GM19372 (cell line): Measurements from ENCODE around the gene RFC1.

Experiments
- ATAC-seq: cut with Tn5 transposase; IDR thresholded peaks from one replicate; pipeline ENCODE4 v1.9.1; 2021; ENCODE audit warnings: mild to moderate bottlenecking, low read depth, moderate library complexity; ENCODE audit not compliant: unreplicated experiment

Gene RFC1

DNA sequence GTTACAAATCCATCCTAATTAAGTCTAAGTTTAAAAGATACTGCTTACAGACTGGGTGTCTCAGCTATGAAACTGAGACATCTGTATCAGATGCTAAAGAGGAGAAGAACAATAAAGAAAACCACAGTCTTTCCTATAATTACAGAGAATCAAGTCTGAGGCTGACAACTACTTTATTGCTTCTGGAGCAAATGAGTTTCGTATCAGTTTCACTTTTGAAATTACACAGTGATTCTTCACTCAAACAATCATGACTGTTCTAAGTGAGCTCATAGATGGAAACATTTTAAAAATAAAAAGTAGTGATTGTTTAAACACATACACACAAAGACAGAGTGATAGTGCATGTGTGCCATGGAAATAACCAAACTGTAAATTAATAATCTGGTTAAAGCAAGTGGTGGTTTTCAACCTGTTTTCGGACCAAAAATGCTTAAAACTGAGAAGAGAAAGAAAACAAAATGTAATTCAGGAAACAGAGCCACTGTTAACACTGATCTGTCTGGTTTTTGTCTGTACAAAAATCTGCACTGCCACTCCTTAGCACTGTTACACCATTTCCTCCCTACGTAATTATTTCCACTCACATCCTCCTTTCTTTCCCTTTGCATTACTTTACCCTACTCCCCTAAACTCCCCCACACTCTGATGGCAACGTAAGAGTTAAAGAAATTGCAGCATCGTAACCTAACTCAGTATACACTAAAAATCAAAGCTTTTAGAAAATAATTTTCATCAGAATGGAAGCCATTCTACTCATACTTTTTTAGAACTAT is 12.5 kb downstream of the RFC1 start:
- ATAC-seq: peak; percentile 80

DNA sequence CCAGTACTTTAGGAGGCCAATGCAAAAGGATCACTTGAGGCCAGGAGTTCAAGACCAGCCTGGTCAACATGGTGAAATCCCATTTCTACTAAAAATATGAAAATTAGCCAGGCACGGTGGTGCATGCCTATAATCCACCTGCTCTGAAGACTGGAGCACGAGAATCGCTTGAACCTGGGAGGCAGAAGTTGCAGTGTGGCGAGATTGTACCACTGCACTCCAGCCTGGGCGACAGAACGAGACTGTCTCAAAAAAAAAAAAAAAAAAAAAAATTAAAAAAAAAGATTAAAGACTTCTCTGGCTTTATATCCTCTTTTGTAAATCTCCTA is 13.0 kb downstream of the RFC1 start:
- ATAC-seq: peak; percentile 3

DNA sequence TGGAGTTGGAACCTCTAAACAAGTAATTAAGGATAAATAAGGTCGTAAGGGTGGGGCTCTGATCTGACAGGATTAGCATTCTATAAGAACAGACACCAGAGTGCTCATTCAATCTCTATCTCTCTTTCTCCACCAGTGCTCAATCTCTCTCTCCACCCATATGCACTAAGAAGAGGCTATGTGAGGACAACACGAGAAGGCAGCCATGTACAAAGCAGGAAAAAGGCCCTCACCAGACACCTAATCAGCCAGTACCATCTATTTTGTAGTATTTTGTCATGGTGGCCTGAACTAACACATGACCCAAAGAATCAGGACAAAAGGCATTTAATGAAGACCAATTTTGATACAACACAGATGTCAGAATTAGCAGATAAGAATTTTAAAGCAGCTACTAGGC is 16.8 kb downstream of the RFC1 start:
- no peak for ATAC-seq

DNA sequence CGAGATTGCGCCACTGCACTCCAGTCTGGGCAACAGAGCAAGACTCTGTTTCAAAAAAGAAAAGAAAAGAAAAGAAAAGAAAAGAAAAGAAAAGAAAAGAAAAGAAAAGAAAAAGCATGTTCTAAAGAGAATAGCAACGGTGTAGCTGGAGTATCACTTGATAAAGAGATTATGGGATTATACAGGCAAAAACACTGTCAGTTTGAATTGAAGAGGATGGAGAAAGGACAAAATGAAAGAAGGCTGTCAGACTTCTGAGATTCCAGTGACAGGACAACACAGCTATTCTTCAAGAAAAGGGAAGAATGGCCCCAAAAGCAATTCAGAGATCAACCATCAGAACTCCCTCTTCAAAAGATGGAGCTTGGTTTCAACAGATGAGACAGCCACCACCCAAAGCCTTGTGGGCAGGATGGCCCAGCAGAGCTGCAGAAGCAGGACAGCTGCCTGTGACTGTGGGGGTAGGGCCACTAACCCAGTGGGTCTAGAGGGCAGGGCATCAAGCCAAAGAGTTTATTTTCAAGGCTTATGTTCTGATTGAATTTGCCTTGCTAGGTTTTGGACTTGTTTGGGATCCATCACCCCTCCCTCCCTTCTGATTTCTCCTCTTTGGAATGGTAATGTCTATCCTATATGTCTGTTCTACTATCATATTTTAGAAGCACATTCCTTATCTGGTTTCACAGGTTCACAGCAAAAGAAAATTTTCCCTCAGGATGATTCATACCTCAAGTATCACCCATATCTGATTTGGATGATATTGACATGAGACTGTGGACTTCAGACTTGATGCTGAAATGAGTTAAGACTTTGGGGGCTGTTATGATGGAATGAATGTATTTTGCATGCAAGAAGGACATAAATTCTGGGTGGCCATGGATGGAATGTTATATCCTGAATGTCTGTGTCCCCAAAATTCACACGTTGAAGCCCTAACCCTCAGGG is 17.5 kb downstream of the RFC1 start:
- no peak for ATAC-seq

DNA sequence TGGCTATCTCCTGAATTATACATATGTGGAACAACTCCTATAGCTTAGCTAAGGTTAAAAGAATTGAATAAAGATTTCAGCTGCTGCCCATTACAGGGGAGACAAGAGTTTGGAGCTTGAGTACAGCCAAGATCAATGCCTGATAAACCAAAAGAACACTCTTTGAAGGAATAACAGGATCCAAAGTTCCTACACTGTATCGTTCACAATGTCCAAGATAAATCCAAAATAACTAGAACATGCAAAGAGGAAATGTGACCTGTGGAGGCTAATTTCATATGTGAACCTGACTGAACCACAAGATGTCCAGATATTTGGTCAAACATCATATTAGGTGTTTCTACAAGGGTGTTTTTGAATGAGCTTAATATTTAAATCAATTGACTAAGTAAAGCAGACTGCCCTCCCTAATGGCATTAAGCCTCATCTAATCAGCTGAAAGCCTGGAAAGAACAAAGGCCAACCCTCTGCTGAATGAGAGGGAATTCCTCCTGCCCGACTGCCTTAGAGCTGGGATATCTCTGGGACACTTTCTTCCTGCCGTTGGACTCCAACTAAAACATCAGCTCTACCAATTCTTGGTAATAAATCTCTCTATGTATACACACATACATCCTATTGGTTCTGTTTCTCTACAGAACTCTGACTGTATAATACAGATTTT is 19.2 kb downstream of the RFC1 start:
- ATAC-seq: no peak

DNA sequence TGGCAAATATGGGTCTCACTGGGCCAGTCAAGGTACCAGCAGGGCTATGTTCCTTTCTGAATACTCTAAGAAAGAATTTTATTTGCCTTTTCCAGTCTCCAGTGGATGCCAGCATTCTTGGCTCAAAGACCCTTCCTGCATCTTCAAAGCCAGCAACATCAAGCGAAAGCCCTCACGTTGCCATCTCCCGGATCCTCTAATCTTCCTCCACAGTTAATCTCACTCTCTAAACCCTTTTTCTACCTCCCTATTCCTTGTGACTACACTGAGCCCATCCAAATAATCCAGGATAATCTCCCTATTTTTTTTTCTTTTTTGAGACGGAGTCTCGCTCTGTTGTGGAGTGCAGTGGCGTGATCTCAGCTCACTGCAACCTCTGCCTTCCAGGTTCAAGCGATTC is 23.4 kb downstream of the RFC1 start:
- no peak for ATAC-seq

DNA sequence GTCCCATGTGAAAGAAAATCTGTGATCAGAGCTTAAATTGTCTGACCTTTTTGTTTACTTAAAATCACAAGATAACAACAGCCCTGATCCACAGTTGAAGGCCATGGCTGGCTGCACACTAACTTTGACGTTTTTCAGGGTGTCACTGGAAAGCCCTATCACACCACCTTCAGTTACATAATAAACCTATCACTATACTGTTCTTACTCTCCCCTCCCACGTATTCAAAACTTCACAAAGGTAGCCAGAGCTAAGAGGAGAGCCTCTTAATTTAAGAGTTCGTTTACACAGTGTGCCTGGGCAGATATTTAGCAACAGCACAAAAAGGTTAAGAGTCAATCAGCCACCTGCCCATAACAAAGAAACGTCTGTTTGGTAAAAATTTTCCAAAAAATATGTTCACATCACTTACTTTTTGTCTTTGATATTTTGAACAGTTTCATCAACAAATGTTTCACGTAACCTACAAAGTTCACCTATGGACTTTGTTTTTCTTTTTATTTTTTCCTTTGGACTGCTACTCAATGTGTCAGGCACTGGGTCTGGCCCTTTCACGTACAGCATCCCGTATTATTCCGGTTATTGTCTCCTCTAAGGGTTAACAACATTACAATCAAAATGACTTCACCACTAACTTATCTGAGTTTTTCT is 25.0 kb downstream of the RFC1 start:
- no peak for ATAC-seq

DNA sequence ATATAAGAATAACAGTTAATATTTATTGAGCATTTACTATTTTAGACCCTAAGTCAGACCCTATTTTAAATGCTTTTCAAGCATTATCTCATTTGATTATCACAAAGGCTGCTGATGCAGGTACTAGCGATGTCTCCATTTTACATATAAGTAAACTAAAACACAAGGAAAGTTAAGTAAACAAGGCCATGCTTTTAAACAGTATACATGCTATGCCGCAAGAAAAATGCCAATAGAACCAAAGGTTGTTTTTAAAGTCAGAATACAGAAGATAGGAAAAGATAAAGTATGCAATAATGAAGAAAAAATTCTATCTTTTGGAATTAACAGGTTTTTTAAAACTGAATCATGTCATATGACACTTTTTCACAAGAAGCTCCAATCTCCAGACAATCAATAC is 26.2 kb downstream of the RFC1 start:
- no peak for ATAC-seq

DNA sequence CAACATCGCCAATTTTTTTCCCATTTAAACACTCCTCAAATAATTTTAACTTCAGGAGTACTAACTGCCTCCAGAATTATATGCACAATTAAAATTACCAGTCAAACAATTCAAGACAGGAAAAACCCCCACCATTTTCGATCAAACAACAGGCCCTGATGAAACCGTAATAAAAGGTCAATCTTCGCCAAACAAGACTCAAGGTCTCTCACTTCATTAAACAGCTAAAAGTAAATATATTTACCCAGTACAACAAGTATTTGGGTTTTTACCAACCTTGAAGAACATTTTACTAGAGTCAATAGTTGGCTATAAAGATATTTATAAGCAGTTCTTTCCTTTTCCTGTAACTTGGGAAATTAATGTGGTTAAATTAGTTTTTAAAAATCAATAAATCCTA is 28.3 kb downstream of the RFC1 start:
- ATAC-seq: no peak

DNA sequence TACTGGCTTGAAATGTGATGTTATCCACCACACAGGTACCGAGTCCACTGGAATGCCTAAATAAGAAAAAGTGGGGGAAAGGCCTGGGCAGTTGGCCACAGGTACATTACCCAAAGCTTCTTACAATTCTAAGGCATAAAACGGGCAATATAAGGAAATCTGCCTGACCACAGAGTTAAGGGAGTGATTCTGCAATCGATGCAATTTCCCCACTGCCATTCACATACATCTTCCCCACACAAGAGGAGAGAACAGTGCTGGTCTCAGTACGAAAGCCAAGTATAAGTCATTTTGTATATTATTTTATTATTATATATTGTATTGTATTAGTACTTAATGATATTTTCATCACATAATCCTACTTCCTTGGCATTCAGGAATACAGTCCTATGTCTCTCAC is 30.6 kb downstream of the RFC1 start:
- ATAC-seq: no peak

DNA sequence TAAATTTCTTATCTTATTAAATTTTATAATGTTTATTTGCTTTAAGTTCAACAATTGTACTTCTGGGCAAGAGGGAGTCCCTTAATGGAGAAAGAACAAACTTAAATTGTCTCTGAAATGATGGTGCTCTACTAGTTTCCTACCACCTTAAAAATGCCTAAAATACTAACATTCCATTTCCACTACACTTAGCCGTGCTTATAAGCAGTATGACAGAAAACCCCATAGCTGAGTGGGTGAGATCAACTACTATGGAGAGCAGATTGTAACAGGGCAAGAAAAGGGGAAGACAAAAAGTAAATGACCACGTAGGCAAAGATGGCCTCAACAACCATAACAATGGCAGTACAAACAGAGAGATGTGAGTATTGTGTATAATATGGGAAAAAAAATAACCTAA is 35.0 kb downstream of the RFC1 start:
- ATAC-seq: no peak

DNA sequence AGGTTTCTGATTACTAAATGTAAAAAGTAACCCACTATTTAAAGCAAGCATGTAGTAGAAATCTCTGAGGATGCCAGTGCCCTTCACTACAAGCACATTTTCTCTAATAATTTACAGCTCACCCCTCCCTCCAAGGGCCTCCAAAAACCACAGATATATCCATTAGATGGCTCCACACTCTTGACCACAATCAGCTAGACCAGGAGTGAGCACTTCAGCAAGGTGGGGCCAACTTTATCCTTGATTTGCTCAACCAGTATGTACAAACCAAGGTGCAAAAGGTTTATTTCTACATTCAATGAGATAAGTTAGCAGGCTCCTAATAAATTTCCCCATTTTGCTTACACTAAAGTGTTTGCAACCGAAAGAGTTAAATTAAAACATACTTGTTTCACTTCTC is 35.8 kb downstream of the RFC1 start:
- no peak for ATAC-seq

DNA sequence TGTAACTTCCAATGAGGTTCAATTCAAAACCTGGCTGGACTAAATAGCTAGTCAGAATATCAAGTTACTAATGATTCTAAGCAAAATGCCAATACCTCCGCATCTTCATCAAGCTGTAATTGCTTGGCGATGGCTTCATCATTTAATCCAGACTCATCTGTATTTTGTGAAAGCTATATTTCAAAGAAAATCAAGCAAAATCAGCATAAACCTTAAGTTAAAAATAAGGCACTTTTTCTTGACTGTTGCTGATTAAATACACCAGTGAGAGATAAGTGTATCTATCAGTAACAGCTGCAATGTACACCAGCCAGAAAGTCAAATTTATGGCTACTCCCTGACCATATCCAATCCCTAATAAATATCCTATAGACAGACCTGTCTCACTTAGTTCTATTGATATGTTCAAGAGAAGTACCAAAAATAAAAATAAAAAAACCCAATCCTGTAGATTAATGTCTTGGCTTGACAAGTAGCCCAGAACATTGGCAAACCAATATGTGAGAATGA is 39.6 kb downstream of the RFC1 start:
- ATAC-seq: no peak

DNA sequence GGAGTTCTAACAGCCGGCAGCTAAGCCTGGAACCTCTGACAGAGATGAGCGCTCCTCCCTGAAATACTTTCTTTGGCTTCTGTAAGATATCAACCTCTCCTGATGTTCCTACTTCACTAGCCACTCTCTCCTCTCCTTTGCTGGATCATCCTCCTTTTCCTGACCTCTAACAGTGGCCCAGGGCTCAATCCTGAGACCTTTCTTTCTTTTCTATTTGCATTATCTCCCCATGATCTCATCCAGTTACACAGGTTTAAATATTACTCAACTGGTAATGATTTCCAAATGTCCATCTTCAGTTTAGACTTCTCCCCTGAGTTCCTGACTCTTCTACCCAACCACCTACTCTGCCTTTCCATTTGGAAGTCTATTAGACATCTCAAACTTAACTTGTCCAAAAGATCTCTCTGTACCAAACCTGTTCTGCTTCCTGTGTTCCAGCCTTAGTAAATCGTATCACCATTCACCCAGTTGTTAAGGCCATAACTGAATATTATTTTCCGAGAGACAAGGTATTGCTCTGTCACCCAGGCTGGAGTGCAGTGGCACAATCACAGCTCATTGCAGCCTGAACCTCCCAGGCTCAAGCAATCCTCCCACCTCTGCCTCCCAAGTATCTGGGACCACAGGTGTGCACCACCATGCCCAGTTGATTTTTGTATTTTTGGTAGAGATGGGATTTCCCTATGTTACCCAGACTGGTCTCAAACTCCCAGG is 41.1 kb downstream of the RFC1 start:
- ATAC-seq: no peak

DNA sequence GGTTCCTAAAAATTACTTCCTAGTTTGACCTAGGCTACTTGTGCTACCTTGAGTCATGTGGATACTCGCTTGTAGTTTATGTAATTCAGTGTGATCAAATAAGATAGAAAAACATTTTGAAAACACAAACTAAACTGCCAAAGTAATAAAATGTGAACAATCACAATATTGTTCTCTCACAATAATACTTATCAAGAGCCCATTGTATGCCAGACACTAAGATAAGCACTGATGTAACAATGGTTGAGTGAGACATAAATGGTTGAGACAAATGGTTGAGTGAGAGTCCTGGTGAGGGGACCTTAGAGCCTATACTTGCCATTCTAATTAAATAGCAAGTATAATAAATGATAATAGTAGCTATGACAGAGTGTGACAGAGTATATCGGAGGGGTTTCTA is 41.7 kb downstream of the RFC1 start:
- ATAC-seq: no peak

DNA sequence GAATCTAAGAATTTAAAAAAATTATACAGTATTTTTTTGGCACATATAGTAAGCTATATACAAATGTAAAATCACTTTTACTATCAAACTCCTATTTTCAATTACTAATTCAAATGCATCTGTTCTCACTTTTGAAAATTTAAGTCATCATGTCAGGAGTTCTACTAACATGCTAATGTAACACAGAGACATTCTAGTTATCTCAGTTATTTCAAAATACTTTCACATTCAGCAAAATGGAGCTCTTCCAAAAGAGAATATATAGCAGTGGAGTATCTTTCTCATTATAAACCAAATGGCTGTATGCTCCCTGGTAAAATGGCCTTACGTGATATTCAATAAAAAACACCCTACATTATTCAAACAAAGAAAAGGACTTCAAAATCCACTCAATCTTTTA is 42.3 kb downstream of the RFC1 start:
- no peak for ATAC-seq

DNA sequence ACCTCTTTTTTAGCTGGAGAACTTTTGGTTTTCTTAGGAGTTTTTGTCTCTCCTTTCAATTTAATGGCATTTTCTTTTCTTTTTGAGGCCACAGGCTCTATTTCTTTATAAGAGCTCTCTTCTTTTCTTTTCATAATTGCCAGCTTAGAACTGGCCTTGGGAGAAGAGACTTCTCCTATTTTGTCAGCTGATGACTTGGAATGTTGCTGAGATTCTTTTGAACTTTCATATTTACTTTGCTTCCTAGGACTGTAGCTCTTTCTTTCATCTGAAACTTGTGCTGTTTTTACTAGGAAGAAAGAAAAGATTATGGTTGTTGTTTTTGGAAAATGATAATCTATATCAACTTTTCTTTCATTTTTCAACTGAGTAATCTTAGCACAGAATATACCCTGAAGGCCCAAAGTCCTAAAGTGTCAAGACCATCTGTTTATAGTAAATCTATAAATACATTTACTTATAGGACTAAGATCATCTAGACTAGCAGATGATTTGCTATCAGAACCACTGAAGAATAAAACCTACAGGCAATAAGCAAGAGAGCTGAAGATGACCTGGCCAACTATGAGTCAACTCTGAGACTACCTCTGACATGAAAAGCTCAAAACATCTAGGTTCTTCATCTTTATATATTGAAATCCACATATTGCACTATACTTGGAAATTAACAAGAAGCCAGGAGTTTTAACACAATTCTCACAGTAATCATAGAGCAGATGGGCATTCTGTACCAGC is 45.6 kb downstream of the RFC1 start:
- ATAC-seq: no peak

DNA sequence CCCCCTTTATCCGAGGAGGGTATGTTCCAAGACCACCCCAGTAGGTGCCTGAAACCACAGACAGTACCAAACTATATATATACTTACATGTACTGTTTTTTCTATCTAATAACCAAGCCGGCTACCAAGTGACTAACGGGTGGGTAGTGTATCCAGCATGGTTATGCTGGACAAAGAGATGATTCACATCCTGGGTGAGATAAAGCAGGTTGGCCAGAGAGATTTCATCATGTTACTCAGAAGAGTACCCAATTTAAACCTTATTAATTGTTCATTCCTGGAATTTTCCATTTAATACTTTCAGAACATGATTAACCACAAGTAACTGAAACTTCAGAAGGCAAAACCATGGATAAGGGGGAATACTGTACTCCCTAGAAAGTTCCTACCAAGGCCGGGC is 46.5 kb downstream of the RFC1 start:
- ATAC-seq: no peak

DNA sequence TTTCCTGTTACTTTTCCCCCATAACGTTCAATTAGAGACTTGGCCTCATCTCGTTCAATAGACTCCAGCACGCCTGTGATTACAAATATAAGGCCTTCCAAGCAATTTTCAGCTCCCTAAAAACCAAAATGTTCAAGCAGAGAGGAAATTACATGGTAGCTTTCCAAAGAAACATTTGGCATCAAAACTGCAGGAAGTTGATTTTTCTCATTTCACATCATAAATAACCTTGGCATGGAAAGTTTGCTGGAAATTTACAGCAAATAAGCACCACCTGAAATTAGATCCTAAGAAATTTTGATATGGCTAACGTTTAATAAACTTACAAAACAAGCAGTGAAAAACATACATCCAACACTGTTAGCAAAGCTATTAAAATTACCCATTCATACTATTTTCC is 53.3 kb downstream of the RFC1 start:
- no peak for ATAC-seq
